ENCODE data around the gene PPP6R2. TPM values are rescaled to one million over a fixed set of nuclear protein-coding genes. Genes with fewer than 3 reads are reported as not detected.

PPP6R2 gene
- total RNA-seq, 3 donors from 2014 or later = 41.4 to 52.6 (median 43.3) TPM

DNA sequence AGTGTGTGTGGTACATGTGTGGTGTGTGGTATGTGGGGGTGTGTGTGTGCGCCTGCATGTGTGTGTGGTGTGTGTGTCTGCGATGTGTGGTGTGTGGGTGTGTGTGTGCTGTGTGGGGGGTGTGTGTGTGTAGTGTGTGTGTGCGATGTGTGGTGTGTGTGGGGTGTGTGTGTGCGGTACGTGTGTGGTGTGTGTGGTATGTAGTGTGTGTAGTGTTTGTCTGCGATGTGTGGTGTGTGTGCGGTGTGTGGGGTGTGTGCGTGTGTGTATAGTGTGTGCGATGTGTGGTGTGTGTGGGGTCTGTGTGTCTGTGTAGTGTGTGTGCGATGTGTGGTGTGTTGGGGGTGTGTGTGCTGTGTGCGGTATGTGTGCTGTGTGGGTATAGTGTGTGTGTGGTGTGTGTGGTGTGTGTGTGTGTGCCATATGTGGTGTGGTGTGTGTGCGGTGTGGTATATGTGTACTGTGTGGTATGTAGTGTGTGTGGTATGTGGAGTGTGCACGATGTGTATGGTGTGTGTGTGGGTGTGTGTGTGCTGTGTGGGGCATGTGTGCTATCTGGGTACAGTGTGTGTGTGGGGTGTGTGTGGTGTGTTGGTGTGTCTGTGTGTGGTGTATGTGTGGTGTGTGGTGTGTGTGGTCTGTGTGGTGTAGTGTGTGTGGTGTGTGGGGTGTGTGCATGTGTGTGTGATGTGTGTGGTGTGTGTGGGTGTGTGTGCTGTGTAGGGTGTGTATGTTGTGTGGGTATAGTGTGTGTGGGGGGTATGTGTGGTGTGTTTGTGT, 5.7 kb upstream of the PPP6R2 start:
- H3K27me3 Mint-ChIP-seq (ENCODE audit: low read depth) = no peaks in the 10 kb centered on the region
- no peaks in the 10 kb centered on the region for H3K36me3 Mint-ChIP-seq (ENCODE audit: insufficient read depth)
- H3K9me3 Mint-ChIP-seq = no peaks in the 10 kb centered on the region
- DNase-seq (no peak), ATAC-seq (no peak)
- no peak overlapping the region for H3K4me3 Mint-ChIP-seq
- H3K4me1 Mint-ChIP-seq (ENCODE audit: low read depth) = peaks cover 6% of the 10 kb centered on the region

DNA sequence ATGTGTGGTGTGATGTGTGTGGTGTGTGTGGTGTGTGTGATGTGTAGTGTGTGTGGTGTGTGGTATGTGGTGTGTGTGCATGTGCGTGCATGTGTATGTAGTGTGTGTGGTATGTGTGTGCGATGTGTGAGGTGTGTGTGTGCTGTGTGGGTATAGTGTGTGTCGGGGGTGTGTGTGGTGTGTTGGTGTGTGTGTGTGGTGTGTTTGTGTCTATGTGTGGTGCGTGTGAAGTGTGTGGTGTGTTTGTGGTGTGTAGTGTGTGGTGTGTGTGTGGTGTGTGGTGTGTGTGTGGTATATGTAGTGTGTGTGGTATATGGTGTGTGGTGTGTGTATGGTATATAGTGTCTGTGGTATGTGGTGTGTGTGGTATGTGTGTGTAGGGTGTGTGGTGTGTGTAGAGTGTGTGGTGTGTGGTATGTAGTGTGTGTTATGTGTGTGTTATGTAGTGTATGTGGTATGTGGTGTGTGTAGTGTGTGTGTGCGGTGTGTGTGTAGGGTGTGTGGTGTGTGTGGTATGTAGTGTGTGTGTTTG, 5.0 kb upstream of the PPP6R2 start:
- DNase-seq = no peak
- ATAC-seq = no peak
- no peak overlapping the region for H3K4me3 Mint-ChIP-seq
- H3K27me3 Mint-ChIP-seq (ENCODE audit: low read depth) = no peaks in the 10 kb centered on the region
- H3K9me3 Mint-ChIP-seq = no peaks in the 10 kb centered on the region
- H3K36me3 Mint-ChIP-seq (ENCODE audit: insufficient read depth) = no peaks in the 10 kb centered on the region
- H3K4me1 Mint-ChIP-seq (ENCODE audit: low read depth) = peaks cover 8% of the 10 kb centered on the region

GRCh38 chr22:50338860-50339462, 4.2 kb upstream of the PPP6R2 start:
- no peaks in the 10 kb centered on the region for H3K27me3 Mint-ChIP-seq (ENCODE audit: low read depth)
- no peak overlapping the region for H3K4me3 Mint-ChIP-seq
- no peaks in the 10 kb centered on the region for H3K9me3 Mint-ChIP-seq
- peaks cover 8% of the 10 kb centered on the region for H3K4me1 Mint-ChIP-seq (ENCODE audit: low read depth)
- no peaks in the 10 kb centered on the region for H3K36me3 Mint-ChIP-seq (ENCODE audit: insufficient read depth)
- DNase-seq (no peak), ATAC-seq (no peak)

- Mint-ChIP-seq H3K36me3 (ENCODE audit: insufficient read depth) (no peaks in the 10 kb centered on the region), H3K9me3 (no peaks in the 10 kb centered on the region), H3K4me3 (no peak overlapping the region), H3K27me3 (ENCODE audit: low read depth) (no peaks in the 10 kb centered on the region), H3K4me1 (ENCODE audit: low read depth) (peaks cover 8% of the 10 kb centered on the region)
- no peak for DNase-seq
- no peak for ATAC-seq
These were observed 2.9 kb upstream of the PPP6R2 start for GRCh38 chr22:50339945-50340879.

- ATAC-seq = peak; percentile 57 to 62
- Mint-ChIP-seq H3K9me3 (no peaks in the 10 kb centered on the region), H3K36me3 (ENCODE audit: insufficient read depth) (no peaks in the 10 kb centered on the region), H3K4me3 (peak overlapping the region; percentile 83), H3K27me3 (ENCODE audit: low read depth) (no peaks in the 10 kb centered on the region), H3K4me1 (ENCODE audit: low read depth) (peaks cover 8% of the 10 kb centered on the region)
- DNase-seq = peak; percentile 85
These were observed 1.0 kb upstream of the PPP6R2 start for GRCh38 chr22:50341977-50342650.

- Mint-ChIP-seq H3K4me1 (ENCODE audit: low read depth) (peaks cover 8% of the 10 kb centered on the region), H3K27me3 (ENCODE audit: low read depth) (no peaks in the 10 kb centered on the region), H3K4me3 (peak overlapping the region; percentile 56), H3K9me3 (no peaks in the 10 kb centered on the region), H3K36me3 (ENCODE audit: insufficient read depth) (no peaks in the 10 kb centered on the region)
- ATAC-seq (peak in 1 of 2 donors; percentile 42), DNase-seq (no peak)
These were observed 411 bp downstream of the PPP6R2 start for GRCh38 chr22:50343541-50343935.

DNA sequence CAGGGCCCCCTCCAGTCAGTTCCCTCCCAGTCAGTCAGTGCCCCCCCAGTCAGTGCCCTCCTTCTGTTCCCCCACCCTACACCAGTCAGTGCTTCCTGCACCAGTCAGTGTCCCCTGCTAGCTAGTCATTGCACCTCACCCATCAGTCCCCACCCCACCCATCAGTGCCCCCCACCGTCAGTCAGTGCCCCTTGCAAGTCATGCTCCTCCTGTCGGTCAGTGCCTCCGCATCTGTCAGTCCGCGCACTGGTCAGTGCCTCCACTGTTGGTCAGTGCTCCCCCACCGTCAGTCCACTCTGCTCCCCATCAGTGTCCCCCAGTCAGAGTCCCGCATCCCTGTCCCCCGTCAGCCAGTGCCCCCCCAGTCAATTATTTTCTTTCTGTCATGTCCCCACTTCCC, 3.3 kb downstream of the PPP6R2 start:
- Mint-ChIP-seq H3K4me1 (ENCODE audit: low read depth) (peaks cover 6% of the 10 kb centered on the region), H3K9me3 (no peaks in the 10 kb centered on the region), H3K27me3 (ENCODE audit: low read depth) (no peaks in the 10 kb centered on the region), H3K36me3 (ENCODE audit: insufficient read depth) (no peaks in the 10 kb centered on the region), H3K4me3 (no peak overlapping the region)
- no peak for ATAC-seq
- DNase-seq = no peak

DNA sequence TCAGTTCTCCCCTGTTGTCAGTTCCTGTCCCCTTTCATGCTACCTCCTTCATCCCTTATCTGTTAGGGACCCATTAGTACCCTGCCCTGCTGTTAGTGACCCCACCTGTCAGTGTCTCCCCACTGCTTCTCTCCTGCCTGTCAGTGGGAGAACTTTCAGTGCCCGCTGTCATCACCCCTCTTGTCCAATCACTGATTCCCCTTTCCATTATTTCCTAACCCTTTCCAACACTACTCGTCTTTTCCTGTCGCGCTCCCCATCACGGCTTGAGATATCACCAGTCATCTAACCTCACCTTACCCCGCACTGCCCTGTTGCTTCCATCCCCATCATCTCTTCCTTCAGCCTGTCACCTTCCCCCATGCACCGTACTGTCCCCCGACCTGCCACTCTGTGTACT, 4.0 kb downstream of the PPP6R2 start:
- Mint-ChIP-seq H3K4me3 (no peak overlapping the region), H3K9me3 (no peaks in the 10 kb centered on the region), H3K36me3 (ENCODE audit: insufficient read depth) (no peaks in the 10 kb centered on the region), H3K27me3 (ENCODE audit: low read depth) (no peaks in the 10 kb centered on the region), H3K4me1 (ENCODE audit: low read depth) (peaks cover 5% of the 10 kb centered on the region)
- no peak for ATAC-seq
- DNase-seq = no peak

- ATAC-seq = no peak
- H3K27me3 Mint-ChIP-seq (ENCODE audit: low read depth) = no peaks in the 10 kb centered on the region
- peaks cover under 1% of the 10 kb centered on the region for H3K4me1 Mint-ChIP-seq (ENCODE audit: low read depth)
- no peaks in the 10 kb centered on the region for H3K9me3 Mint-ChIP-seq
- no peak overlapping the region for H3K4me3 Mint-ChIP-seq
- DNase-seq = no peak
- peaks cover 3% of the 10 kb centered on the region for H3K36me3 Mint-ChIP-seq (ENCODE audit: insufficient read depth)
These were observed 4.9 kb downstream of the PPP6R2 start for GRCh38 chr22:50348058-50348457.

GRCh38 chr22:50356186-50356585, 13.1 kb downstream of the PPP6R2 start:
- DNase-seq (no peak), ATAC-seq (no peak)
- peaks cover 19% of the 10 kb centered on the region for H3K36me3 Mint-ChIP-seq (ENCODE audit: insufficient read depth)
- peaks cover 24% of the 10 kb centered on the region for H3K4me1 Mint-ChIP-seq (ENCODE audit: low read depth)
- no peaks in the 10 kb centered on the region for H3K9me3 Mint-ChIP-seq
- H3K27me3 Mint-ChIP-seq (ENCODE audit: low read depth) = no peaks in the 10 kb centered on the region
- no peak overlapping the region for H3K4me3 Mint-ChIP-seq

DNA sequence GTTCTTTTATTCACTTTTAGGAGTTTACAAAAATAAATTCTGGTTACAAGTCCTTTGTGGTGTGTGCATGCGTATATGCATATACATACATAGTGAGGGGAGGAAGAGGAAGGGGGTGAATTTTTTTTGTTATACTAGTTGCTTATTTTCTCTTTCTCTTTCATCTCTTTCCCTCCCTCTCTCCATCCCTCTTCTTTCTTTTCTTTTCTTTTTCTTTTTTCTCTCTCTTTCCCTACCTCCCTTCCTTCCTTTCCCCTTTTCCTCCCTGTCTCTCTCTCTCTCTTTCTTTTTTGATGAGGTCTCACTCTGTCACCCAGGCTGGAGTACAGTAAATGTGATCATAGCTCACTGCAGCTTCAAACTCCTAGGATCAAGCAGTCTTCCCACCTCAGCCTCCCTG, 14.1 kb downstream of the PPP6R2 start:
- Mint-ChIP-seq H3K27me3 (ENCODE audit: low read depth) (no peaks in the 10 kb centered on the region), H3K4me3 (no peak overlapping the region), H3K9me3 (no peaks in the 10 kb centered on the region), H3K36me3 (ENCODE audit: insufficient read depth) (peaks cover 27% of the 10 kb centered on the region), H3K4me1 (ENCODE audit: low read depth) (peaks cover 35% of the 10 kb centered on the region)
- DNase-seq (no peak), ATAC-seq (no peak)

DNA sequence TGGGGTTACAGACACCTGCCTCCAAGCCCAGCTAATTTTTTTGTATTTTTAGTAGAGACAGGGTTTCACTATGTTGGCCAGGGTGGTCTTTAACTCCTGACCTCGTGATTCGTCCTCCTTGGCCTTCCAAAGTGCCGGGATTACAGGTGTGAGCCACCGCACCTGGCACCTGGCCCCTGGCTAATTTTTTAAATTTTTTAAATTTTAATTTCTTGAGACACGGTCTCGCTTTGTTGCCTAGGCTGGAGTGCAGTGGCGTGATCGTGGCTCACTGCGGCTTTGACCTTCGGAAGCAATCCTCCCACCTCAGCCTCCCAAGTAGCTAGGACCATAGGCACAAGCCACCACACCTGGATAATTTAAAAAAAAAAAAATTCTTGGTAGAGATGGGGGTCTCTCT, 14.6 kb downstream of the PPP6R2 start:
- DNase-seq (no peak), ATAC-seq (no peak)
- no peaks in the 10 kb centered on the region for H3K27me3 Mint-ChIP-seq (ENCODE audit: low read depth)
- no peak overlapping the region for H3K4me3 Mint-ChIP-seq
- H3K9me3 Mint-ChIP-seq = no peaks in the 10 kb centered on the region
- H3K36me3 Mint-ChIP-seq (ENCODE audit: insufficient read depth) = peaks cover 27% of the 10 kb centered on the region
- H3K4me1 Mint-ChIP-seq (ENCODE audit: low read depth) = peaks cover 40% of the 10 kb centered on the region

DNA sequence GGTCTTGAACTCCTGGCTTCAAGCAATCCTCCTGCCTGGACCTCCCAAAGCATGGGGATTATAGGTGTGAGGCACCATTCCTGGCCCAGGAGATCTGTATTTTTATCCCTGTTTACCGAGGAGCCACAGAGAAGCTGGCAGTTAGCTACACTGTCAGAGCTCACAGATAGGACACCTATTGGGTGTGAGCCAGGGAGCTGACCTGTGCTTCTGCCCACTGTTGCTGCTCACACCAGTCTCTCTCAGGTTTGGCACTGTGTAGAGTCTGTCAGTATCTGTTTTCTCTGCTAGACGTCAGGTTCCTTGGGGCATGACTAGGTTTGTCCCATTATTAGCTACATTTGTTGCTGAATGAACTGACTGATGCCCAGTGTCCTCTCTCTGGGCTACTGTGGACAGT, 17.5 kb downstream of the PPP6R2 start:
- peaks cover 42% of the 10 kb centered on the region for H3K4me1 Mint-ChIP-seq (ENCODE audit: low read depth)
- H3K9me3 Mint-ChIP-seq = no peaks in the 10 kb centered on the region
- no peak overlapping the region for H3K4me3 Mint-ChIP-seq
- no peak for ATAC-seq
- H3K27me3 Mint-ChIP-seq (ENCODE audit: low read depth) = no peaks in the 10 kb centered on the region
- peaks cover 24% of the 10 kb centered on the region for H3K36me3 Mint-ChIP-seq (ENCODE audit: insufficient read depth)
- no peak for DNase-seq

- ATAC-seq (peak; percentile 18 to 61), DNase-seq (no peak)
- peaks cover 24% of the 10 kb centered on the region for H3K36me3 Mint-ChIP-seq (ENCODE audit: insufficient read depth)
- H3K27me3 Mint-ChIP-seq (ENCODE audit: low read depth) = no peaks in the 10 kb centered on the region
- H3K4me1 Mint-ChIP-seq (ENCODE audit: low read depth) = peaks cover 44% of the 10 kb centered on the region
- no peaks in the 10 kb centered on the region for H3K9me3 Mint-ChIP-seq
- no peak overlapping the region for H3K4me3 Mint-ChIP-seq
These were observed 18.1 kb downstream of the PPP6R2 start for GRCh38 chr22:50361222-50361621.

All from activated T-cell treated with anti-CD3 and anti-CD28 coated beads, Interleukin-2, amount 50 U/mL, for 4 hours (primary cell).